GM18858 (cell line): ENCODE measurements around the gene GPR37L1.
"Not testable (repeated sequence)": the region's sequence is repeated elsewhere in the genome, so short reads cannot be mapped to it uniquely, and the experiment has no call there.

Experiments used
- ATAC-seq: cut with Tn5 transposase; IDR thresholded peaks from one replicate; pipeline ENCODE4 v1.9.1; 2021; ENCODE audit not compliant: unreplicated experiment

Gene GPR37L1

DNA sequence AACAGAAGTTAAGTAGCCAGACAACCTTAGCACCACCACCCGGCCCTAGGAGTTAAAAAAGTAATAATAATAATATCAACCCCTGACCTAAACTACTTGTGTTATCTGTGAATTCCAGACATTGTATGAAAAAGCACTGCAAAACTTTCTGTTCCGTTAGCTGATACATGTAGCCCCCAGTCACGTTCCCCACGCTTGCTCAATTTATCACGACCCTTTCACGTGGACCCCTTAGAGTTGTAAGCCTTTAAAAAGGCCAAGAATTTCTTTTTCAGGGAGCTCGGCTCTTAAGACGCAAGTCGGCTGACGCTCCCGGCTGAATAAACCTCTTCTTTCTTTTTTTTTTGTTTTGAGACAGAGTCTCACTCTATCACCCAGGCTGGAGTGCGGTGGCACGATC, 44.3 kb downstream of the GPR37L1 start:
- ATAC-seq: not testable (repeated sequence)

DNA sequence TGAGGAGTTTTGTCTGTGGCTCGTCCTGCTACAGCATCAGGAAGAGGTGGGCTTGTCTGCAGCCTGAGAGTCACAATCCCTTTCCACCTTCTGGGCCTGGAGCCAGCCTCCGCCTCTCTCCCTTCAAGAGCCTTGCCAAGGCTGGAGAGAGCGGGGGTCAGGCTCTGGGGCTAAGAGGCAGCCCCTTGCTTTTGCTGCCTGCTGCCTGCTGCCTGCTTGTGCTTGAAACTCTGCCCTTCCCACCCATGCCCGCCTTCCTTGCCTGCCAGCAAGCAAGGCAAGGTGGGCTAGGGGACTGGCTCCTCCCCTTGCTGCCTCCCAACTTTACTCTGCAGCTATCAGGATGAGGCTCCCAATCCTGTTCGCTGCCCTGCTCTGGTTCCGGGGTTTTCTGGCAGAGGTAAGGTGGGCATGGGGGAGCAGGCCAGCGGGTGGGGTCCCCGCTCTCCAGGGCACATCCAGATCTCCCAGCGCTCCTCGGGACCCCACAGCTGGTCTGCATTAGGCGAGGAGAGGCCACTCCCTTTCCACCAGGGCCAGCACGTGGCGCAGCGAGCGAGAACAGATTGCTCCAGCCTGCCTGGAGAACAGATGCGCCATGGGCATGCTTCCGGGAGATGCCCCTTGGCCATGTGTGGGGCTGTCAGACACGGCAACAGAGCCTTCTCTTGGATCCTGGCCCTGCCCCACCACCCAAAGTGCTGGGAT, 45.1 kb downstream of the GPR37L1 start:
- no peak for ATAC-seq

DNA sequence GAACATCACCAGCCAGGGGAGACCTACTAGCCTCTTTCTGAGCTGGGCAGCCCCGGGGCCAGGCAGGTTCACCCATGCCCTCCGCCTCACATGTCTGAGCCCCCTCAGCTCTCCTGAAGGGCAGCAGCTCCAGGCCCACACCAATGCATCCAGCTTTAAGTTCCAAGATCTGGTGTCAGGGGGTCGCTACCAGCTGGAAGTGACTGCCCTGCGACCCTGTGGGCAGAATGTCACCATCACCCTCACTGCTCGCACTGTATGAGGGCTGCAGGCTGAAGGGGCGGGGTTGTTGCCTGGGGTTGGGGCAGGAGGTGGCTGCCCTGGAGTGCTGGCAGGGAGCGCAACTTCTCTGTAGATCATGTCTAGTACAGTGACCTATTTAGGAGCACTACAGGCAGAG, 46.1 kb downstream of the GPR37L1 start:
- no peak for ATAC-seq

DNA sequence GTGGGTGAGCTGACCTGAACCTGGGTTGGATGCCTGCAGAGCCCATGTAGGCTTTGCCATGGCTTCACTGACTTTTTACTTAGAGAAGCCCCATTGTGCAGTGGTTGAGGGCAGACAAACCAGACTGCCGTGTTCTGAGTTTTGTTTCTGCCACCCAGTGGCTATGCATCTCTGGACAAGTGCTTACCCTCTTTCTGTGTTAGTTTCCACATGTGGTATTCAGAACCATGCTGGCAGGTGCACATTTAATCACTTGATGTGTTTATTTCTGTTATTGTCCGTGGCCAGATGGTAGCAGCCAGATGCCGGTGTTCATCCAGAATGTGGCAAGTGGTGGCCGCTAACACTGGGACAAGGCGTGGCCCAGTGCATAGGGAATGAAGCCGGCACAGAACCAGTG, 48.0 kb downstream of the GPR37L1 start:
- ATAC-seq: no peak

DNA sequence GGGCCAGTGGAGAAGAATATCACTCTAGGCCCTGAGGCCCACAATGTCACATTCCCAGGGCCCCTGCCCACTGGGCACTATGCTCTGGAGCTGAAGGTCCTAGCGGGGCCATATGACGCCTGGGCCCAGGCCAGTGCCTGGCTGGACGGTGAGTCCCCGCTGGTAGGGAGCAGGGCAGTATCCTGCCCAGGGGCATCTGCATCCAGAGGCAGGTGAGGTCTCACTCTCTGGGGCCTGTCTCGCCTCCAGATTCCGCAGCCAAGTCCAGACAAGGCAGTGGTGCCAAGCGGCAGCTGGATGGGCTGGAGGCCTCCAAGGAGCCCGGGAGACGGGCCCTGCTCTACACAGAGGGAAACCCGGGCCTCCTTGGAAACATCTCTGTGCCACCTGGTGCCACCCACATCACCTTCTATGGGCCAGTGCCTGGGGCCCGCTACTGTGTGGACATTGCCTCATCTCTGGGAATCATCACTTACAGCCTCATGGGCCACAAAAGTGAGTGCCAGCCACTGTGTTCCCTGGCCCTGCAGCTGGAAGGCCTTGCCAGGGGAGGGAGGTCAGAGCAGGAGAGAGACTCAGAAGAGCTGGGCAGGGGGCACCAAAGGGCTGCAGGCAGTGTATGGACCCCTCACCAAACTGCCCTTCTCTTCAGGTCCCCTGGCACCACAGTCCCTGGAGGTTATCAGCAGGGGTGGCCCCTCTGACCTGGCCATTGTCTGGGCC, 48.7 kb downstream of the GPR37L1 start:
- no peak for ATAC-seq

DNA sequence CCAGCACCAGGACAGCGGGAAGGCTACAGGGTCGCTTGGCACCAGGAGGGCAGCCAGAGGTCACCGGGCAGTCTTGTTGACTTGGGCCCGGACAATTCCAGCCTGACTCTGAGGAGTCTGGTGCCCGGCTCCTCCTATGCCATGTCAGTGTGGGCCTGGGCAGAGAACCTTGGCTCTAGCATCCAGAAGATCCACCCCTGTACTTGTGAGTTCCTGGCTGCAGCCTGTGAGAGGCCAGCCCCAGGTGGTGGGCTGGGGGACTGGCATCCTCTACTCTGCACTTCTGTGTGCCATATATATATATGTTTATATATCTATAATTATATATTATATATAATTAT, 49.3 kb downstream of the GPR37L1 start:
- no peak for ATAC-seq

DNA sequence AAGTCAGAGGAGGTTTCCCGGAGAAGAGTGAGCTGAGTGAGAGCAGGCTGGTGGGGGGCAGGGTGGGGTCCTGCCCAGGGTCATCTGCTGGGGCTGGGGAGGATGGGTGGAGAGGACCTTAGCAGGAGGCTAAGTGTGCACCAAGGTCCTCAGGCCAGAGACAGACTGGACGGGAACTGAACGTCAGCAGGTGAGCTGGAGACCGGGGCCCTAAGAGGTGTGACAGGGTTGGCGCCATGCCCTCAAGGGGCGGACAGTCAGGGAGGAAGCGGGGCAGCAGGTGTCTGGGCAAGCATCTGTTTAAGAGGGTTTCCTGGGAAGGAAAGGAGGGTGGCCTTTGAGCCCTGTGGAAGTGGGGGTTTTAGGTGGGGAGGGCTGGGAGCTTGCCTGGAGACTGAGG, 51.3 kb downstream of the GPR37L1 start:
- ATAC-seq: no peak

DNA sequence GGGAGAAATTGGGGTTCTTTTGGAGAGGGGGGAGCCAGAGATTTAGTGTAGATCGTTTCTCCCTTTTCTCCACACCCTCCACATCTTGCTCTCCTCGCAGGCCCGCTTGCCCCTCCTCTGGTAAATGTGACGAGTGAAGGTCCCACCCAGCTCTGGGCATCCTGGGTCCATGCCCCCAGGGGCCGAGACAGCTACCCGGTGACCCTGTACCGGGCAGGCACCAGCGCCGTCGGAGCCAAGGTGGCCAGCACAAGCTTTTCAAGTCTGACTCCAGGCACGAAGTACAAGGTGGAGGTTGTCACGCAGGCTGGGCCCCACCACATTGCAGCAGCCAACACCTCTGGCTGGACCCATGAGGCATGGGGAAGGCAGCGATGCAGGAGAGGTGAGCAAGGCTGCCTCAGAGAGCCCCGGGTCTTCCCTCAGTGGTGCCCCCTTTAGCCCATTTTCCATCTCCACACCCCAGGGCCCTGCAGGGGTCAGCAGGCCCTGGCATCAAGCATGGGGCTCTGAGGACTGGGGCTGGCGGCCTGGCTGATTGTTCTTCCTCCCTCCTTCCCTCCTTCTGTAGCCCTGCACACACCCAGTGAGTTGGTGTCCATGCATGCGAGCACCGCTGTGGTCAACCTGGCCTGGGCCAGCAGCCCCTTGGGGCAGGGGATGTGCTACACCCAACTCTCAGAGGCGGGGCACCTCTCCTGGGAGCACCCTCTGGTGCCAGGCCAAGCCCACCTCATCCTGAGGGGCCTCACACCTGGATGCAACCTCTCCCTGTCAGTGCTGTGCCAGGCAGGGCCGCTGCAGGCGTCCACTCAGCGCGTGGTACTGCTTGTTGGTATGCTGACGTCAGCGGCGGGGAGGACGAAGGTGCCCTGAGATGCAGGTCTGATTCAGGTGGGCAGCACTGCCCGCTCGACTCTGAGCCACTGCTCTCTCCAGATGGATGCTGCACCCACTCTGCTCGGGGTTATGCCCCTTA, 54.5 kb downstream of the GPR37L1 start:
- ATAC-seq: no peak

DNA sequence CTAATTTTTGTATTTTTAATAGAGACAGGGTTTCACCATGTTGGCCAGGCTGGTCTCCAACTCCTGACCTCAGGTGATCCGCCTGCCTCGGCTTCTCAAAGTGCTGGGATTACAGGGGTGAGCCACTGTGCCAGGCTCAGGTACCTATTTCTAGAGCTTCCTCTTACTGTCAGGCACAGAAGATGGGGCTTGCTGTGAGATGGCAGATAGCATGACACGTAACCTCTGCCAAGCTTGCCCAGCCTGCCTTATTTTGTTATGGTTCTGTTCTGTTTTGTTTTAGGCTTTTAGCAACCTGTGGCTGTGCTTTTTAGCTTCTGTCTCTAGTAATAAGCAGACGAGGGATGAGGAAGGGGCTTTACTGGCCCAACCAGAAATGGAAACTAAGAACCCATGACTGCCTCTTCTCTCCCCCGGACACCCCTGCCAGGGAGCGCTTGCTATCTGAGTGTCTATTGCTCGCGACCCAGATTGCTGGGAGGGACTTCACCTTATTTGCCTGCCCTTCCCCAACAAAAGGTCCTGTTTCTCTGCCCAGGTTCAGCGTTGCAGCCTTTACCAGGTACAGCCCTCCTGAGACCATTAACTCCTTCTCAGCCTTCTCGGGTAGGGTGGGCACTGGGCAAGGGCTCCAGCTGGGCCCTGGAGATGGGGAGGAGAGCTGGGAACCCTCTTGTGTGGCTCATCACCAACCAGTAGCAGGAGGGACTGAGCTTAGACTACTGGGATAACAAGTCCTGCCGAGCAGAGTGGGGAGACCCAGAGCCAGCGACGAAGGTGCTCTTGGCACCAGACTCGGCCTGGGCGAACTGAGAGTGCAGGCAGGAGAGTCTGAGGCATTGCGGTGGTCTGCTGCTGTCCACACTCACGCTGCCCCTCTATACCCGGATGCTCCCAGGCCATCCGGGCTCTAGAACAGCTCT, 57.4 kb downstream of the GPR37L1 start:
- ATAC-seq: no peak

DNA sequence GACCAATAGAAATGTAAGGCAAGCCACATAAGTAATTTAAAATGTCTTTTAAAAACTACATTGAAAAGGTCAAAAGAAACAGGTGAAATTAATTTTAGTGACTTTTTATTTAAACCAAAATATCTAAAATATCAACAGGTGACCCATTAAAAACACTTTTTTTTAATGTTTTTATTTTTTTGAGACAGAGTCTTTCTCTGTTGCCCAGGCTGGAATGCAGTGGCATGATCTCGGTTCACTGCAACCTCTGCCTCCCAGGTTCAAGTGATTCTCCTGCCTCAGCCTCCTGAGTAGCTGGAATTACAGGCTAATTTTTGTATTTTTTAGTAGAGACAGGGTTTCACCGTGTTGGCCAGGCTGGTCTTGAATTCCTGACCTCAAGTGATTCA, 58.0 kb downstream of the GPR37L1 start:
- ATAC-seq: not testable (repeated sequence)

DNA sequence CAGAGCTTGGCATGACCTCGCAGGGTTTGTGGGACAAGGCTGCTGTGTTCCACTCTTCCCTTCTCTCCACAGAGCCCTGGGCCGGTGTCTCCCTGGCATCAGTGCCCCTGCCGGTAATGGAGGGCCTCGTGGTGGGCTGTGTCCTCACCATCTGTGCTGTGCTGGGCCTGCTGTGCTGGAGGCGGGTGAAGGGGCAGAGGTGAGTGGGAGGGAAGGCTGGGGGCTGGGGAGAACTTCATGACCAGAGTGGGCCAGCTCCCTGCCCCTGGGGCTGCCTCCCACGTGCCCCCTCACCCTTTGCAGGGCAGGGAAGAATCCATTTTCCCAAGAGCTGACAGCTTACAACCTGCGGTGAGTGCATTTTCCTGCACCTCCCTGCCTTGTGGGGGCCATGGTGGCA, 58.9 kb downstream of the GPR37L1 start:
- no peak for ATAC-seq

DNA sequence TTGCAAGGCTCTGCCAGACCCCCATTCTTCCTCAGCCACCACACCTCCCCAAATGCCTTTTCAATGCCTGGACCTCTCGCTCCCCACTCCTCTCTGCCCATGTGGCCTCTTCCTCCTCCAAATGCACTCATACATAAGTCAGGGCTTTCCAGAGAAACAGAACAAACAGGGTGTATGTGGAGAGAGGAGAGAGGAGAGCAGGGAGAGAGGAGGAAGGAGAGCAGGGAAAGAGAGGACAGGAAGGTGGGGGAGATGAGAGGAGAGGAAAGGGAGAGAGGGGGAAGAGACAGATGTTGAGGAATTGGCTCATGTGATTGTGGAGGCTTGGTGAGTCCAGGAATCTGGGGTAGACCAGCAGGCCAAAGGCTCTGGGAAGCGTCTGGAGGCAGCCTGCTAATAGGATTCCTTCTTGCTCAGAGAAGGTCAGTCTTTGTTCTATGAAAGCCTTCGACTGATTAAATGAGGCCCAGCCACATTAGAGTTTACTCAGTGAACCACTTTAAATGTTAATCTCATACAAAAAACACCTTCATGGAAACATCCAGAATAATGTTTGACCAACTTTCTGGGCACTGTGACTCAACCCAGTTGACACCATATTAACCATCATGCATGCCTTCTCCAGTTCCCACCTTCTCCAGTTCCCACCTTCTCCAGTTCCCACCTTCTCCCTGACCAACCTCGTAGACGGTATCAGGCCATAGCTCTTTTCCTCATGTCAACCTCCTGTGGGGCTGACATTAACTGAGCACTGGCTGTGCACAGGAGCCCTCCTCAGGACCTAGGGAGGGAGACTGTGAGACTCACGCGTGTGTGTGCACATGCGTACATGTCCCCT, 59.5 kb downstream of the GPR37L1 start:
- no peak for ATAC-seq
